ENCODE measurements around the gene TP73. TPM values are rescaled to one million over a fixed set of nuclear protein-coding genes. Genes with fewer than 3 reads are reported as not detected.

TP73 gene
- total RNA-seq, 1 experiment from 2014 or later: 0.82 TPM

GRCh38 chr1:3730543-3731247, 78.4 kb downstream of the TP73 start:
- BruUV-seq (replicated peaks): no TSS peak

GRCh38 chr1:3731583-3732433, 79.5 kb downstream of the TP73 start:
- peaks cover 11% of the 10 kb centered on the region for H3K36me3 Mint-ChIP-seq (ENCODE audit: insufficient read depth, unreplicated experiment)
- ChIA-PET POLR2A (no interaction called here), CTCF (interaction anchor here (0.8 kb wide), 1 partner anchor 116 kb away, joined by 3 read pairs; no protein-coding TSS in a partner anchor)
- H3K4me1 Mint-ChIP-seq (ENCODE audit: insufficient read depth, unreplicated experiment): no peaks in the 10 kb centered on the region
- no peaks in the 10 kb centered on the region for H3K9me3 Mint-ChIP-seq (ENCODE audit: unreplicated experiment)
- H3K27me3 Mint-ChIP-seq (ENCODE audit: insufficient read depth, unreplicated experiment): no peaks in the 10 kb centered on the region
- H3K27ac Mint-ChIP-seq (ENCODE audit: low read depth, unreplicated experiment): no peak overlapping the region
- no TSS peak for BruUV-seq (replicated peaks)
- DNase-seq (ENCODE audit: unreplicated experiment): no peak
- intact Hi-C loops (cut with micrococcal nuclease): no loop called here
- no peak overlapping the region for H3K4me3 Mint-ChIP-seq (ENCODE audit: unreplicated experiment)
- no peak for TF ChIP-seq CTCF (IDR thresholded peaks at IDR 0.05; ENCODE audit: unreplicated experiment)

More at GRCh38 chr1:3730543-3731247, 78.4 kb downstream of the TP73 start:
- Mint-ChIP-seq H3K36me3 (ENCODE audit: insufficient read depth, unreplicated experiment) (peaks cover under 1% of the 10 kb centered on the region), H3K9me3 (ENCODE audit: unreplicated experiment) (no peaks in the 10 kb centered on the region), H3K4me1 (ENCODE audit: insufficient read depth, unreplicated experiment) (no peaks in the 10 kb centered on the region), H3K4me3 (ENCODE audit: unreplicated experiment) (no peak overlapping the region), H3K27ac (ENCODE audit: low read depth, unreplicated experiment) (no peak overlapping the region), H3K27me3 (ENCODE audit: insufficient read depth, unreplicated experiment) (no peaks in the 10 kb centered on the region)
- TF ChIP-seq CTCF (IDR thresholded peaks at IDR 0.05; ENCODE audit: unreplicated experiment): no peak
- intact Hi-C loops (cut with micrococcal nuclease): no loop called here
- CTCF ChIA-PET: interaction anchor here (0.8 kb wide), 1 partner anchor 115 kb away, joined by 3 read pairs; no protein-coding TSS in a partner anchor
- no peak for DNase-seq (ENCODE audit: unreplicated experiment)
- POLR2A ChIA-PET: interaction anchor here (0.6 to 1.0 kb wide), 2 partner anchors 10 to 13 kb away, joined by 3 read pairs; no protein-coding TSS in a partner anchor

GRCh38 chr1:3732434-3733093, 80.2 kb downstream of the TP73 start:
- DNase-seq (ENCODE audit: unreplicated experiment): no peak
- H3K27me3 Mint-ChIP-seq (ENCODE audit: insufficient read depth, unreplicated experiment): no peaks in the 10 kb centered on the region
- no peak overlapping the region for H3K27ac Mint-ChIP-seq (ENCODE audit: low read depth, unreplicated experiment)
- ChIA-PET POLR2A (no interaction called here), CTCF (interaction anchor here (0.6 kb wide), 1 partner anchor 8 kb away, joined by 3 read pairs; no protein-coding TSS in a partner anchor)
- intact Hi-C loops (cut with micrococcal nuclease): no loop called here
- BruUV-seq (replicated peaks): no TSS peak
- no peak for TF ChIP-seq CTCF (IDR thresholded peaks at IDR 0.05; ENCODE audit: unreplicated experiment)
- no peaks in the 10 kb centered on the region for H3K4me1 Mint-ChIP-seq (ENCODE audit: insufficient read depth, unreplicated experiment)
- no peak overlapping the region for H3K4me3 Mint-ChIP-seq (ENCODE audit: unreplicated experiment)
- H3K36me3 Mint-ChIP-seq (ENCODE audit: insufficient read depth, unreplicated experiment): peaks cover 17% of the 10 kb centered on the region
- H3K9me3 Mint-ChIP-seq (ENCODE audit: unreplicated experiment): no peaks in the 10 kb centered on the region
